Measurements from ENCODE around the gene KRTAP10-10. TPM values are rescaled to one million over a fixed set of nuclear protein-coding genes. Genes with fewer than 3 reads are reported as not detected.

The KRTAP10-10 gene
- total and polyA plus RNA-seq, 4 donors, result not detected

DNA sequence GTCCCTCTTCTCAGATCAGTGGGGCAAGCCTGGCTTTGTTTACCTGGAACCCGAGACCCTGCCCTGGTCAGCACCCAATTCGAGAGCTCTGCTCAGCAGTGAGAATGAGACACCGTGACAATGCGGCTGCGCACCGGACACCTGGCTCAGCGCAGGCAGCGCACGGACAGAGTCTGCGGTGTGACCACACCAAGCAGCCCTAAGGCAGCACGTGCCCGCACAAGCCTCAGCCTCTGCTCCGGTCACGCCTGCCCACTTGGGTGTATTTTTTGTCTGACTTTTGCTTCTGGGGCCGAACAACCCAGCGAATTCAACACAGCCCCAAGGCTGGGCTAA is 20.6 kb upstream of the KRTAP10-10 start:
- Histone ChIP-seq H3K4me3 (ENCODE audit: low read depth in 1 of 3, low read length in 3 of 3) (no peak overlapping the region), H3K4me1 (ENCODE audit: control insufficient read depth in 4 of 4, insufficient read depth in 4 of 4, low read length in 3 of 4) (no peaks in the 10 kb centered on the region), H3K9ac (ENCODE audit: low read depth in 1 of 2, low read length in 2 of 2) (no peak overlapping the region), H3K9me3 (ENCODE audit: control insufficient read depth in 4 of 4, low read length in 3 of 4) (peaks cover 0 to 1% (median under 1%) of the 10 kb centered on the region in 4 donors), H3K27me3 (ENCODE audit: control insufficient read depth in 4 of 4, insufficient read depth in 4 of 4, low read length in 3 of 4) (no peaks in the 10 kb centered on the region), H3K27ac (ENCODE audit: low read depth in 1 of 2, low read length in 2 of 2) (no peak overlapping the region), H3K36me3 (ENCODE audit: control insufficient read depth in 4 of 4, insufficient read depth in 3 of 4, low read depth in 1 of 4, low read length in 3 of 4) (no peaks in the 10 kb centered on the region)
- DNase-seq (ENCODE audit: low spot score), result no peak
- WGBS, result 82% methylated on average over 16 of the region's 16 CpGs
- TF ChIP-seq JUND (IDR thresholded peaks at IDR 0.05), result no peak
- no peak for TF ChIP-seq EGR1 (IDR thresholded peaks at IDR 0.05; ENCODE audit: low read depth in 2 of 2)
- TF ChIP-seq, protein P1, sequence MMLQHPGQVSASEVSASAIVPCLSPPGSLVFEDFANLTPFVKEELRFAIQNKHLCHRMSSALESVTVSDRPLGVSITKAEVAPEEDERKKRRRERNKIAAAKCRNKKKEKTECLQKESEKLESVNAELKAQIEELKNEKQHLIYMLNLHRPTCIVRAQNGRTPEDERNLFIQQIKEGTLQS (IDR thresholded peaks at IDR 0.05), result no peak
- no peak for TF ChIP-seq HNF4A (conservative IDR thresholded peaks at IDR 0.05)
- TF ChIP-seq RXRA (IDR thresholded peaks at IDR 0.05), result no peak
- no peak for TF ChIP-seq RAD21 (IDR thresholded peaks at IDR 0.05)
- TF ChIP-seq NR2F2 (IDR thresholded peaks at IDR 0.05), result no peak
- TF ChIP-seq FOXA2 (IDR thresholded peaks at IDR 0.05), result no peak
- TF ChIP-seq TAF1 (conservative IDR thresholded peaks at IDR 0.05), result no peak
- TF ChIP-seq SP1 (IDR thresholded peaks at IDR 0.05), result no peak
- TF ChIP-seq, protein P2, sequence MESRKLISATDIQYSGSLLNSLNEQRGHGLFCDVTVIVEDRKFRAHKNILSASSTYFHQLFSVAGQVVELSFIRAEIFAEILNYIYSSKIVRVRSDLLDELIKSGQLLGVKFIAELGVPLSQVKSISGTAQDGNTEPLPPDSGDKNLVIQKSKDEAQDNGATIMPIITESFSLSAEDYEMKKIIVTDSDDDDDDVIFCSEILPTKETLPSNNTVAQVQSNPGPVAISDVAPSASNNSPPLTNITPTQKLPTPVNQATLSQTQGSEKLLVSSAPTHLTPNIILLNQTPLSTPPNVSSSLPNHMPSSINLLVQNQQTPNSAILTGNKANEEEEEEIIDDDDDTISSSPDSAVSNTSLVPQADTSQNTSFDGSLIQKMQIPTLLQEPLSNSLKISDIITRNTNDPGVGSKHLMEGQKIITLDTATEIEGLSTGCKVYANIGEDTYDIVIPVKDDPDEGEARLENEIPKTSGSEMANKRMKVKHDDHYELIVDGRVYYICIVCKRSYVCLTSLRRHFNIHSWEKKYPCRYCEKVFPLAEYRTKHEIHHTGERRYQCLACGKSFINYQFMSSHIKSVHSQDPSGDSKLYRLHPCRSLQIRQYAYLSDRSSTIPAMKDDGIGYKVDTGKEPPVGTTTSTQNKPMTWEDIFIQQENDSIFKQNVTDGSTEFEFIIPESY (IDR thresholded peaks at IDR 0.05), result no peak
- no peak for TF ChIP-seq FOXA1 (IDR thresholded peaks at IDR 0.05)
- TF ChIP-seq HNF4G (IDR thresholded peaks at IDR 0.05), result no peak
- no peak for TF ChIP-seq GABPA (IDR thresholded peaks at IDR 0.05 in 1 of 2, conservative IDR thresholded peaks at IDR 0.05 in 1 of 2)
- TF ChIP-seq YY1 (IDR thresholded peaks at IDR 0.05), result no peak
- TF ChIP-seq, protein P3, sequence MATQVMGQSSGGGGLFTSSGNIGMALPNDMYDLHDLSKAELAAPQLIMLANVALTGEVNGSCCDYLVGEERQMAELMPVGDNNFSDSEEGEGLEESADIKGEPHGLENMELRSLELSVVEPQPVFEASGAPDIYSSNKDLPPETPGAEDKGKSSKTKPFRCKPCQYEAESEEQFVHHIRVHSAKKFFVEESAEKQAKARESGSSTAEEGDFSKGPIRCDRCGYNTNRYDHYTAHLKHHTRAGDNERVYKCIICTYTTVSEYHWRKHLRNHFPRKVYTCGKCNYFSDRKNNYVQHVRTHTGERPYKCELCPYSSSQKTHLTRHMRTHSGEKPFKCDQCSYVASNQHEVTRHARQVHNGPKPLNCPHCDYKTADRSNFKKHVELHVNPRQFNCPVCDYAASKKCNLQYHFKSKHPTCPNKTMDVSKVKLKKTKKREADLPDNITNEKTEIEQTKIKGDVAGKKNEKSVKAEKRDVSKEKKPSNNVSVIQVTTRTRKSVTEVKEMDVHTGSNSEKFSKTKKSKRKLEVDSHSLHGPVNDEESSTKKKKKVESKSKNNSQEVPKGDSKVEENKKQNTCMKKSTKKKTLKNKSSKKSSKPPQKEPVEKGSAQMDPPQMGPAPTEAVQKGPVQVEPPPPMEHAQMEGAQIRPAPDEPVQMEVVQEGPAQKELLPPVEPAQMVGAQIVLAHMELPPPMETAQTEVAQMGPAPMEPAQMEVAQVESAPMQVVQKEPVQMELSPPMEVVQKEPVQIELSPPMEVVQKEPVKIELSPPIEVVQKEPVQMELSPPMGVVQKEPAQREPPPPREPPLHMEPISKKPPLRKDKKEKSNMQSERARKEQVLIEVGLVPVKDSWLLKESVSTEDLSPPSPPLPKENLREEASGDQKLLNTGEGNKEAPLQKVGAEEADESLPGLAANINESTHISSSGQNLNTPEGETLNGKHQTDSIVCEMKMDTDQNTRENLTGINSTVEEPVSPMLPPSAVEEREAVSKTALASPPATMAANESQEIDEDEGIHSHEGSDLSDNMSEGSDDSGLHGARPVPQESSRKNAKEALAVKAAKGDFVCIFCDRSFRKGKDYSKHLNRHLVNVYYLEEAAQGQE (IDR thresholded peaks at IDR 0.05), result no peak

DNA sequence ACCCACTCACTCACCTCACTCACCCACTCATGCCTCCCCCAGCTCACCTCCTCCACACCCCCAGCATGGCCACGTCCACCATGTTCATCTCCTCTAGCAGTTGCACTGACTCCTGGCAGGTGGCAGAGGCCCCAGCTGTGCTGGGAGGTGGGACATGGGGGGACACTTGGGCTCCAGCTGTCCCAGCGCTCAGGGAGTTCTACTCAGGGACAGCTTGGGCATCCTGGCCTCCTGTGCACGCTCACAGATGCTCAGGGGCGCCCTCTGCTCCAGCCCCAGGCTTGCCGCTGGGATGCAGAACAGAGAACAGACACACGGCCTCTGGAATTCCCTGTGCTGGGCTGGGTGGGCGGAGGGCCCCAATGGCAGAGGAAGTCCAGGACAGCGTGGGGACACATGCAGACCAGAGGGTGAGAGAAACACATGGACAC is 20.1 kb upstream of the KRTAP10-10 start:
- Histone ChIP-seq H3K9me3 (ENCODE audit: control insufficient read depth in 4 of 4, low read length in 3 of 4) (peaks cover 0 to 1% (median 0%) of the 10 kb centered on the region in 4 donors), H3K4me1 (ENCODE audit: control insufficient read depth in 4 of 4, insufficient read depth in 4 of 4, low read length in 3 of 4) (no peaks in the 10 kb centered on the region), H3K9ac (ENCODE audit: low read depth in 1 of 2, low read length in 2 of 2) (no peak overlapping the region), H3K36me3 (ENCODE audit: control insufficient read depth in 4 of 4, insufficient read depth in 3 of 4, low read depth in 1 of 4, low read length in 3 of 4) (no peaks in the 10 kb centered on the region), H3K27me3 (ENCODE audit: control insufficient read depth in 4 of 4, insufficient read depth in 4 of 4, low read length in 3 of 4) (no peaks in the 10 kb centered on the region), H3K4me3 (ENCODE audit: low read depth in 1 of 3, low read length in 3 of 3) (no peak overlapping the region), H3K27ac (ENCODE audit: low read depth in 1 of 2, low read length in 2 of 2) (no peak overlapping the region)
- WGBS, result 62% methylated on average over 8 of the region's 8 CpGs
- DNase-seq (ENCODE audit: low spot score), result no peak
- TF ChIP-seq EGR1 (IDR thresholded peaks at IDR 0.05; ENCODE audit: low read depth in 2 of 2), result no peak
- TF ChIP-seq, protein P4, sequence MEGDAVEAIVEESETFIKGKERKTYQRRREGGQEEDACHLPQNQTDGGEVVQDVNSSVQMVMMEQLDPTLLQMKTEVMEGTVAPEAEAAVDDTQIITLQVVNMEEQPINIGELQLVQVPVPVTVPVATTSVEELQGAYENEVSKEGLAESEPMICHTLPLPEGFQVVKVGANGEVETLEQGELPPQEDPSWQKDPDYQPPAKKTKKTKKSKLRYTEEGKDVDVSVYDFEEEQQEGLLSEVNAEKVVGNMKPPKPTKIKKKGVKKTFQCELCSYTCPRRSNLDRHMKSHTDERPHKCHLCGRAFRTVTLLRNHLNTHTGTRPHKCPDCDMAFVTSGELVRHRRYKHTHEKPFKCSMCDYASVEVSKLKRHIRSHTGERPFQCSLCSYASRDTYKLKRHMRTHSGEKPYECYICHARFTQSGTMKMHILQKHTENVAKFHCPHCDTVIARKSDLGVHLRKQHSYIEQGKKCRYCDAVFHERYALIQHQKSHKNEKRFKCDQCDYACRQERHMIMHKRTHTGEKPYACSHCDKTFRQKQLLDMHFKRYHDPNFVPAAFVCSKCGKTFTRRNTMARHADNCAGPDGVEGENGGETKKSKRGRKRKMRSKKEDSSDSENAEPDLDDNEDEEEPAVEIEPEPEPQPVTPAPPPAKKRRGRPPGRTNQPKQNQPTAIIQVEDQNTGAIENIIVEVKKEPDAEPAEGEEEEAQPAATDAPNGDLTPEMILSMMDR (IDR thresholded peaks at IDR 0.05; ENCODE audit: low read depth, low read length, missing input control), result no peak
- TF ChIP-seq NR2F2 (IDR thresholded peaks at IDR 0.05), result no peak
- TF ChIP-seq, protein P3 (IDR thresholded peaks at IDR 0.05), result no peak

Measured in liver (tissue), 9 donors.